Measurements from ENCODE around the gene POM121.
"Not testable (repeated sequence)": the region's sequence is repeated elsewhere in the genome, so short reads cannot be mapped to it uniquely, and the experiment has no call there.

Gene POM121

GRCh38 chr7:72997887-72998468 lies 73.1 kb downstream of the POM121 start:
- DNase-seq: not testable (repeated sequence)

Measured in CD4-positive, alpha-beta T cell treated with Interferon gamma for 1 hour (primary cell).